ENCODE results near the gene MAK.
A peak's percentile ranks its signal among the peaks of the same experiment; 100 is the strongest.

The MAK gene

GRCh38 chr6:10849901-10850300 is 11.6 kb upstream of the MAK start:
- DNase-seq (ENCODE audit: low read depth): no peak
- no peak for TF ChIP-seq CTCF (IDR thresholded peaks at IDR 0.05; ENCODE audit: low read depth, low read length, missing control alignments)
- H3K4me3 ChIP-seq (ENCODE audit: low read depth, low read length): no peak overlapping the region

- TF ChIP-seq CTCF (IDR thresholded peaks at IDR 0.05; ENCODE audit: low read depth, low read length, missing control alignments): peak; percentile 18
- DNase-seq (ENCODE audit: low read depth): no peak
- no peak overlapping the region for H3K4me3 ChIP-seq (ENCODE audit: low read depth, low read length)
These were observed 9.3 kb upstream of the MAK start for GRCh38 chr6:10847684-10848083.

- TF ChIP-seq CTCF (IDR thresholded peaks at IDR 0.05; ENCODE audit: low read depth, low read length, missing control alignments): no peak
- DNase-seq (ENCODE audit: low read depth): no peak
These were observed 5.2 kb upstream of the MAK start for GRCh38 chr6:10843554-10843953.

GRCh38 chr6:10838794-10839333 is 525 bp upstream of the MAK start:
- no peak for TF ChIP-seq CTCF (IDR thresholded peaks at IDR 0.05; ENCODE audit: low read depth, low read length, missing control alignments)
- peak; percentile 74 for DNase-seq (ENCODE audit: low read depth)
- H3K4me3 ChIP-seq (ENCODE audit: low read depth, low read length): peak overlapping the region; percentile 64

More at GRCh38 chr6:10843554-10843953, 5.2 kb upstream of the MAK start:
- H3K4me3 ChIP-seq (ENCODE audit: low read depth, low read length): no peak overlapping the region

GRCh38 chr6:10837622-10837994 is 731 bp downstream of the MAK start:
- no peak for TF ChIP-seq CTCF (IDR thresholded peaks at IDR 0.05; ENCODE audit: low read depth, low read length, missing control alignments)
- H3K4me3 ChIP-seq (ENCODE audit: low read depth, low read length): peak overlapping the region; percentile 64
- DNase-seq (ENCODE audit: low read depth): no peak

- no peak for DNase-seq (ENCODE audit: low read depth)
- TF ChIP-seq CTCF (IDR thresholded peaks at IDR 0.05; ENCODE audit: low read depth, low read length, missing control alignments): no peak
- H3K4me3 ChIP-seq (ENCODE audit: low read depth, low read length): peak overlapping the region; percentile 64; the same call in 1 of the 2 replicates
These were observed 1.2 kb downstream of the MAK start for GRCh38 chr6:10837009-10837621.

- DNase-seq (ENCODE audit: low read depth): no peak
- TF ChIP-seq CTCF (IDR thresholded peaks at IDR 0.05; ENCODE audit: low read depth, low read length, missing control alignments): no peak
These were observed 3.5 kb downstream of the MAK start for GRCh38 chr6:10834823-10835222.

More at GRCh38 chr6:10834823-10835222, 3.5 kb downstream of the MAK start:
- H3K4me3 ChIP-seq (ENCODE audit: low read depth, low read length): no peak overlapping the region
